Mesendoderm (in vitro differentiated cells): ENCODE data around the gene SAE1.

Source experiments
- DNase-seq: peaks from one replicate; pipeline ENCODE4 v3.0.0; 2013
- H2AK5ac ChIP-seq: 2 replicates; pipeline ENCODE4 v1.6.1; 2013; ENCODE audit warnings: low read length, inconsistent platforms
- H2BK120ac ChIP-seq: 2 replicates; pipeline ENCODE4 v1.6.1; 2013; ENCODE audit warnings: low read depth, mild to moderate bottlenecking, low read length, moderate library complexity, mixed read lengths
- H2BK15ac ChIP-seq: replicated peaks from 2 replicates; pipeline ENCODE4 v1.6.1; 2013; ENCODE audit warnings: low read depth, mild to moderate bottlenecking, moderate library complexity
- H2BK5ac ChIP-seq: 2 replicates; pipeline ENCODE4 v1.6.1; 2013; ENCODE audit warnings: low read length, inconsistent platforms
- H3K18ac ChIP-seq: 2 replicates; pipeline ENCODE4 v1.6.1; 2013; ENCODE audit warnings: mild to moderate bottlenecking, low read length, mixed read lengths
- H3K23ac ChIP-seq: one replicate; pipeline ENCODE4 v1.6.1; 2013; ENCODE audit warnings: low read length
- H3K27ac ChIP-seq: 2 replicates; pipeline ENCODE4 v1.5.1; 2013; ENCODE audit warnings: low read depth, mild to moderate bottlenecking, inconsistent platforms, low read length, moderate library complexity
- H3K27me3 ChIP-seq: 2 replicates; pipeline ENCODE4 v1.6.1; 2013; ENCODE audit warnings: low read length, control low read depth, mild to moderate bottlenecking, inconsistent platforms; ENCODE audit not compliant: insufficient read depth, poor library complexity
- H3K36me3 ChIP-seq: 2 replicates; pipeline ENCODE4 v1.6.1; 2013; ENCODE audit warnings: low read length, inconsistent platforms; ENCODE audit not compliant: control insufficient read depth, insufficient read depth
- H3K4ac ChIP-seq: one replicate; pipeline ENCODE4 v1.6.1; 2013; ENCODE audit warnings: low read depth, mild to moderate bottlenecking, low read length, moderate library complexity
- H3K4me1 ChIP-seq: 2 replicates; pipeline ENCODE4 v1.6.1; 2013; ENCODE audit warnings: low read depth, low read length, inconsistent platforms; ENCODE audit not compliant: control insufficient read depth
- H3K4me2 ChIP-seq: 2 replicates; pipeline ENCODE4 v1.6.1; 2013; ENCODE audit warnings: low read length
- H3K4me3 ChIP-seq: 2 replicates; pipeline ENCODE4 v1.5.1; 2013; ENCODE audit warnings: mild to moderate bottlenecking, low read length
- H3K56ac ChIP-seq: one replicate; pipeline ENCODE4 v1.6.1; 2013; ENCODE audit warnings: low read length
- H3K79me1 ChIP-seq: 2 replicates; pipeline ENCODE4 v1.6.1; 2013; ENCODE audit warnings: low read length, inconsistent platforms
- H3K79me2 ChIP-seq: 2 replicates; pipeline ENCODE4 v1.6.1; 2013; ENCODE audit warnings: mild to moderate bottlenecking, low read length; ENCODE audit not compliant: control insufficient read depth, insufficient read depth
- H3K9ac ChIP-seq: 2 replicates; pipeline ENCODE4 v1.6.1; 2013; ENCODE audit warnings: low read length, inconsistent platforms
- H4K5ac ChIP-seq: one replicate; pipeline ENCODE4 v1.6.1; 2013; ENCODE audit warnings: low read length
- H4K8ac ChIP-seq: one replicate; pipeline ENCODE4 v1.6.1; 2013; ENCODE audit warnings: low read depth, mild to moderate bottlenecking, control low read depth, low read length, moderate library complexity
- WGBS: extraction: QIAGEN DNeasy Blood & Tissue Kit; methylation state at CpG from one replicate; pipeline ENCODE4 v1.1.7; 2013; ENCODE audit warnings: low lambda C conversion rate, missing lambda C conversion rate; ENCODE audit not compliant: insufficient coverage; ENCODE audit errors: extremely low coverage; 5-methylcytosine and 5-hydroxymethylcytosine counted together

SAE1 gene

GRCh38 chr19:47231215-47232054, 100.8 kb downstream of the SAE1 start:
- H4K5ac ChIP-seq: no peak overlapping the region
- H3K36me3 ChIP-seq: no peaks in the 10 kb centered on the region
- DNase-seq: peak; percentile 74
- H3K56ac ChIP-seq: peak overlapping the region; percentile 88
- H3K79me1 ChIP-seq: peaks cover 10% of the 10 kb centered on the region
- WGBS: no CpG with 5 or more reads among the region's 51 CpGs
- no peak overlapping the region for H2BK15ac ChIP-seq
- H4K8ac ChIP-seq: no peak overlapping the region
- H3K79me2 ChIP-seq: peaks cover 11% of the 10 kb centered on the region
- H3K4ac ChIP-seq: peak overlapping the region; percentile 8
- peak overlapping the region; percentile 7 for H2AK5ac ChIP-seq
- peak overlapping the region; percentile 33 for H3K4me2 ChIP-seq
- peak overlapping the region; percentile 3 for H3K18ac ChIP-seq
- no peaks in the 10 kb centered on the region for H3K27me3 ChIP-seq
- peaks cover 8% of the 10 kb centered on the region for H3K4me1 ChIP-seq
- H3K4me3 ChIP-seq: no peak overlapping the region
- peak overlapping the region; percentile 46 for H3K27ac ChIP-seq
- H2BK120ac ChIP-seq: no peak overlapping the region
- H3K9ac ChIP-seq: peak overlapping the region; percentile 63
- no peak overlapping the region for H3K23ac ChIP-seq
- peak overlapping the region; percentile 79 for H2BK5ac ChIP-seq

- H3K4ac ChIP-seq: no peak overlapping the region
- no peak overlapping the region for H2BK120ac ChIP-seq
- H2AK5ac ChIP-seq: peak overlapping the region; percentile 78
- no peak overlapping the region for H4K8ac ChIP-seq
- peak overlapping the region; percentile 1 for H3K27ac ChIP-seq
- H3K4me3 ChIP-seq: no peak overlapping the region
- peak overlapping the region; percentile 35 for H2BK5ac ChIP-seq
- no peak overlapping the region for H2BK15ac ChIP-seq
- no peaks in the 10 kb centered on the region for H3K27me3 ChIP-seq
- H3K23ac ChIP-seq: peak overlapping the region; percentile 6
- peaks cover 11% of the 10 kb centered on the region for H3K79me2 ChIP-seq
- peak overlapping the region; percentile 22 for H3K9ac ChIP-seq
- no peak overlapping the region for H4K5ac ChIP-seq
- peak overlapping the region; percentile 73 for H3K56ac ChIP-seq
- H3K4me1 ChIP-seq: peaks cover 8% of the 10 kb centered on the region
- H3K36me3 ChIP-seq: no peaks in the 10 kb centered on the region
- H3K4me2 ChIP-seq: no peak overlapping the region
- H3K18ac ChIP-seq: no peak overlapping the region
- H3K79me1 ChIP-seq: peaks cover 10% of the 10 kb centered on the region
- DNase-seq: no peak
- no CpG with 5 or more reads among the region's 16 CpGs for WGBS
Observed at GRCh38 chr19:47232422-47233211, 102.0 kb downstream of the SAE1 start.

GRCh38 chr19:47236072-47236675, 105.5 kb downstream of the SAE1 start:
- Histone ChIP-seq H3K27me3 (peaks cover 8% of the 10 kb centered on the region), H3K4me1 (no peaks in the 10 kb centered on the region), H3K27ac (no peak overlapping the region), H4K8ac (no peak overlapping the region), H3K56ac (no peak overlapping the region), H3K4me3 (no peak overlapping the region), H3K79me1 (no peaks in the 10 kb centered on the region), H3K79me2 (no peaks in the 10 kb centered on the region), H2AK5ac (no peak overlapping the region), H3K4me2 (no peak overlapping the region), H3K4ac (no peak overlapping the region), H3K18ac (no peak overlapping the region), H4K5ac (no peak overlapping the region), H2BK5ac (no peak overlapping the region), H3K23ac (no peak overlapping the region), H3K36me3 (no peaks in the 10 kb centered on the region), H2BK15ac (no peak overlapping the region), H3K9ac (no peak overlapping the region), H2BK120ac (no peak overlapping the region)
- no CpG with 5 or more reads among the region's 12 CpGs for WGBS
- DNase-seq: no peak

- H2AK5ac ChIP-seq: no peak overlapping the region
- no peak overlapping the region for H3K4me2 ChIP-seq
- no peak overlapping the region for H2BK120ac ChIP-seq
- H3K27me3 ChIP-seq: peaks cover 8% of the 10 kb centered on the region
- no peak overlapping the region for H2BK5ac ChIP-seq
- no peak overlapping the region for H4K8ac ChIP-seq
- peak overlapping the region; percentile 73 for H3K56ac ChIP-seq
- peak overlapping the region; percentile 37 for H3K9ac ChIP-seq
- peak overlapping the region; percentile 9 for H3K18ac ChIP-seq
- H4K5ac ChIP-seq: no peak overlapping the region
- H3K27ac ChIP-seq: no peak overlapping the region
- H3K79me2 ChIP-seq: no peaks in the 10 kb centered on the region
- H2BK15ac ChIP-seq: no peak overlapping the region
- no peak overlapping the region for H3K4ac ChIP-seq
- H3K36me3 ChIP-seq: no peaks in the 10 kb centered on the region
- no peak overlapping the region for H3K23ac ChIP-seq
- no peak for DNase-seq
- H3K4me3 ChIP-seq: no peak overlapping the region
- H3K4me1 ChIP-seq: peaks cover 5% of the 10 kb centered on the region
- no peaks in the 10 kb centered on the region for H3K79me1 ChIP-seq
- WGBS: no CpG with 5 or more reads among the region's 16 CpGs
Observed at GRCh38 chr19:47239152-47239551, 108.5 kb downstream of the SAE1 start.

- Histone ChIP-seq H2BK5ac (no peak overlapping the region), H3K4me1 (peaks cover 5% of the 10 kb centered on the region), H3K9ac (no peak overlapping the region), H4K5ac (no peak overlapping the region), H3K23ac (no peak overlapping the region), H3K27me3 (peaks cover 8% of the 10 kb centered on the region), H3K79me2 (no peaks in the 10 kb centered on the region), H3K18ac (peak overlapping the region; percentile 9), H3K4ac (no peak overlapping the region), H2BK120ac (no peak overlapping the region), H3K79me1 (no peaks in the 10 kb centered on the region), H2AK5ac (no peak overlapping the region), H3K4me2 (no peak overlapping the region), H4K8ac (no peak overlapping the region), H3K27ac (no peak overlapping the region), H3K56ac (no peak overlapping the region), H3K36me3 (no peaks in the 10 kb centered on the region), H3K4me3 (no peak overlapping the region), H2BK15ac (no peak overlapping the region)
- no peak for DNase-seq
- no CpG with 5 or more reads among the region's 62 CpGs for WGBS
Observed at GRCh38 chr19:47239610-47240296, 109.1 kb downstream of the SAE1 start.
